PC-9 (cell line): Measurements from ENCODE around the gene UVRAG.

Experiments
- CTCF ChIP-seq: fragments of 200-600 bp; sonication (generic); conservative IDR thresholded peaks from 2 replicates; pipeline ENCODE4 v1.6.1; 2017; ENCODE audit warnings: mixed run types, antibody characterized with exemption, mild to moderate bottlenecking, moderate library complexity
- EZH2 ChIP-seq: fragments of 200-600 bp; sonication (generic); IDR thresholded peaks from 2 replicates; pipeline ENCODE4 v1.8.0; 2017; ENCODE audit warnings: antibody characterized with exemption, low read depth

- no peak for TF ChIP-seq CTCF
- no peak for TF ChIP-seq EZH2
These were observed 2.4 kb upstream of the UVRAG start for GRCh38 chr11:75812542-75813040.
